GM21528 (cell line): ENCODE measurements around the gene PPP6R2.
"Not testable (repeated sequence)": the region's sequence is repeated elsewhere in the genome, so short reads cannot be mapped to it uniquely, and the experiment has no call there.

ENCODE experiments used
- ATAC-seq: cut with Tn5 transposase; IDR thresholded peaks from one replicate; pipeline ENCODE4 v1.9.1; 2021; ENCODE audit warnings: mild to moderate bottlenecking, moderate library complexity; ENCODE audit not compliant: unreplicated experiment, low FRiP score

Gene PPP6R2

DNA sequence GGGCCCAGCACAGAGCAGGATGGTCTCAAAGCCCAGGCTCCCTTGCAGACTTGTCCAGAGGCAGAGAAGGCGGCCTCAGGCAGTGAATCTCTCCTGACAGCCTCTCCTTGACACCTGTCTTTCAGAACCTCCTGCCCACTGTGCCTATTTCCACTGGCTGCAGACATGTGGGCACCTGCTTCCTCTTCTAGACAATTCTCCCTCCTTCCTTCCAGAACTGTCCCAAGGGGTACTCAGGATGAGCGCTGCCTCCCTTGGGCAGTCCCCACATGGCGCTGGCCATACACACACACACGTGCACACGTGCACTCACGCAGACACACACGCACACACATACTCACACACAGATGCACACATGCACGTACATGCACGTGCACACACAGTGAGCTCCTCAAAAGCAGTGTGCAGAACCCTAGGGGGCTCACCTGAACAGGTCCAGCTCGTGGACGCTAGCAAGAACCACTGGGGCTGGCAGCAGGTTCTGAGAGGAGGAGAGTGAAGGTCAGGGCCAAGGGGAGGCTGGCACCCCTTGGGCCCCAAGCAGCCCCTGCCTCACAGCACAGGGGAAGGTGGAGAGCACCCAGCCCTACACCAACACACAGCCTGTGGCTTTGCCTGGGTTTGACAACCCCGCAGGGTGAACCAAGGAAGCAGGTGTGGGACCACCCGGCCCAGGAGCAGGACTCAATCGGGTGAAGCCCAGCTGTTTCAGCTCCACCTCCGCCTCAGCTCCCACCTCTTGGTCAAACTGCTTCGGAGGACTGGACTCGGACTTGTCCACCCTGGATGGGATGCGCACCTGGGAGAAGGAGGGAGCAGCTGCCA lies 27.6 kb upstream of the PPP6R2 start:
- ATAC-seq = no peak

DNA sequence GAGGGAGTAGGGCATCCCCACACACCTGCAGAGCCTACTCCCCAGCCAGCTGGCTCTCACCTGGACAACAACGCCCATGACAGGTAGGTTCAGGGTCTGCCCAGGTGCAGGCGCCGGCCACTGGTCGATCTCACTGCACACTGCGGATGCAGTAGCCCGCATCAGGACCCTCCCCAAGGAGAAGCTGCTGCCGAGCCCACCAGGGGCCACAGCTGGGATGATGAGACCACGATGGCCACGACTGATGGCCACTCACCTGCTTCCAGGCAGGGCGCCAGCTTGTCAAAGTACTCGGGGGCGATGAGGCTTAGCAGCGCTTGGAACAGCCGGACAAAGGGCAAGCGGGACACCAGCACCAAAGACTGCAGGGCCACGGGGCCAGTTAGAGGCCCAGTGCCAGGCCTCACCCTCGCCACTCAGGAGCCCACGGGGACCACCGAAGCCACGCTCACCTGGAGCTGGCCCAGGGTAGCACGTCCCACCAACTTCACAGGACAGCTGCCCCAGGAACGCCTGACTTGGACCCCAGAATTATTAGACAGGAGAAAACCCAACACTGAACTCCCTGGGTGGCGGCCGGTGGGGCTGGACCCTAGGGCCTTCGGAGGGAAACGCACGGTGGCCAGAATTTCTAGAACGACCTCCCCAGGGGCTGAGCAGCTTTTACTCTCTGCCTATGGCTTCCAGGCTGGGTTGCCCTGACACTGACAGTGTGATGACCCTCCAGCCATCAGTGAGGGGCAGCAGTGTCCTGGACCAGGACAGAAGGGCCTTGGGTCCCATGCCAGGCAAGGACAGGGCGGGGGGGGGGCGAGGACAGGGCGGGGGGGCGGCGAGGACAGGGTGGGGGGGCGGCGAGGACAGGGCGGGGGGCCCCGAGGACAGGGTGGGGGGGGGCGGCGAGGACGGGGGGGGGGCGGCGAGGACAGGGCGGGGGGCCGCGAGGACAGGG lies 26.7 kb upstream of the PPP6R2 start:
- ATAC-seq = no peak

DNA sequence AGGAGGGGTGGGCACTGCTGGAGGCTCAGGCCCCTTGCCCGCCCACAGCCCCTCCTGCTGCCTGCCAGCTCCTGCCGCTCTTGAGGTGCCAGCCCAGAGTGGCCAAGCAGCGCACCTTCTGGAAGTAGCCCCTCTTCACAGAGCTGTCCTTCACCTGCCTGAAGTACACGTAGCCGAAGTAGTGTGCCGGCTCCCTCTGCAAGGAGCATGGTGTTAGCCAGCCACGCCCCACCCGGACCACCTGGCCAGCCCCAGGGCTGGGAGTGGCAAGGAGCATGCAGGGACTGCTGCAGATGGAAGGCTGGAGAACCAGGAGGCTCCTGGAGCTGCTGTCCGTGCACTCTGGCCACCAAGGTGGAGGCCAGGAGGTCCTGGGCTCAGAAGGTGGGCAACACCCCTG lies 25.9 kb upstream of the PPP6R2 start:
- ATAC-seq = no peak

GRCh38 chr22:50317674-50318073 lies 25.5 kb upstream of the PPP6R2 start:
- no peak for ATAC-seq

DNA sequence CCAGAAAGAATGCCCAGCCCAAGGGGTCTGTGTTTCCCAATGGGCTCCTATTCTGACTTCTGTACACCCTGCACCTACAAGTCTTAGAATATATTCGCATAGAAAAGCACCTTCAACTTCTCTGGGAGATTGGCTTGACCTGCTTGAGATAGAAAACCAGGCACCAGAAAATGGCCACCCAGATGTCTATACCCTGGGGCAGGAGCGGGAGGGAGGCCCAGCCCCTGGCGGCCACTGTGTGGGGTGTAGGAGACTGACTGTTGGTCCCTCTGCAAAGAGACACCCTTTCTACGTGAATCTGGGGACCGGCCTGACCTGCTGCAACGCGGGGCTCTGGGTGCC lies 24.8 kb upstream of the PPP6R2 start:
- no peak for ATAC-seq

DNA sequence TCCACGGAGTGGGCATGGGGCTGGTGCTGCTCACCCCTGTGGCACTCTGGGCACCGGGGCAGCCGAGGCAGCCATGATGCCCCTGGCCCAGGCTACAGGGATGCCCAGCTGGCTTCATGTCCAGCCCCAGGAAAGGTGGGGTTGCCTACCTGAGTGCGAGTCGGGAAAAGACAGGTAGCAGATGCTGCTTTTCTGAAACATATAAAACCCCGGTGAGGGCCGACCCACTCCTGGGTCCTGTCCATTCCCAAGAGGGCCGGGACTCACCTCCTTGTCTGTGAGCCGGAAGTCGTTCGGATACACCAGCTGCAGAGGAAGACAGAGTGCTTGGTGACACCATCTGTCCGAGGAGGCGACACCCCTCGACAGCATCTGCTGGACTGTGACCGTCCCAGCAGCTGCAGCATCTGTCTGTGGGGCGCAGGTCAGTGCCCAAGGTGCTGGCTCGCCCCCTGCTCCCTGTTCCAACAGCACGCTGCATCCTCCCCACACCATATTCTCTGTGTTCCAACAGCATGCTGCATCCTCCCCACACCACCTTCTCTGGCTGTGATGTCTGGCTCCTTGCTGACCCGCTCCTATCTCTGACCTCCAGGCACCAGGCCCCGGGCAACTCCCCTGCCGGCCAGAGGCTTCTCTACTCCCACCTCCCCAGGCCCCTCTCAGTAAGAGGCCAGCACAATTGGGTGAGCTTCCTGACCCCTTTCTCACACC lies 24.3 kb upstream of the PPP6R2 start:
- ATAC-seq = no peak

DNA sequence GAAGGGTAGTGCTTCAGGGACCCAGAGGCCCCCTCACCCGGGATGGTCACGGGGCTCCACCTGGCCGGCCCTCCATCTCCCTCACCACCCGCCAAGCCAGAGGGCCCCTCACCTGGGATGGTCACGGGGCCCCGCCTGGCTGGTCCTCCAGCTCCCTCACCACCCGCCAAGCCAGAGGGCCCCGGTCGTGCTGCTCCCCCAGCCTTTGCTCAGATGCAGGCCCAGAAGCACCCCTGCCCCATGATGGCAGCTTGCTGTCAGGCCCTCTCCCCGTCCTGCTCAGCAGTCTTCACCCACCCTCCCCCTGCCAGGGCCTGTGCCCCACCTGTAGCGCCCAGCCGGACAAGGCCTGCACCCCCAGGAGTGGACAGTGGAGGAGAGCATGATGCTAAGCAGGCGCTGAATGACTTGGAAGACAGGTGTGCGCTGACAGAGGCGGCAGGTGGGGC lies 23.6 kb upstream of the PPP6R2 start:
- no peak for ATAC-seq

GRCh38 chr22:50320116-50320515 lies 23.0 kb upstream of the PPP6R2 start:
- no peak for ATAC-seq

DNA sequence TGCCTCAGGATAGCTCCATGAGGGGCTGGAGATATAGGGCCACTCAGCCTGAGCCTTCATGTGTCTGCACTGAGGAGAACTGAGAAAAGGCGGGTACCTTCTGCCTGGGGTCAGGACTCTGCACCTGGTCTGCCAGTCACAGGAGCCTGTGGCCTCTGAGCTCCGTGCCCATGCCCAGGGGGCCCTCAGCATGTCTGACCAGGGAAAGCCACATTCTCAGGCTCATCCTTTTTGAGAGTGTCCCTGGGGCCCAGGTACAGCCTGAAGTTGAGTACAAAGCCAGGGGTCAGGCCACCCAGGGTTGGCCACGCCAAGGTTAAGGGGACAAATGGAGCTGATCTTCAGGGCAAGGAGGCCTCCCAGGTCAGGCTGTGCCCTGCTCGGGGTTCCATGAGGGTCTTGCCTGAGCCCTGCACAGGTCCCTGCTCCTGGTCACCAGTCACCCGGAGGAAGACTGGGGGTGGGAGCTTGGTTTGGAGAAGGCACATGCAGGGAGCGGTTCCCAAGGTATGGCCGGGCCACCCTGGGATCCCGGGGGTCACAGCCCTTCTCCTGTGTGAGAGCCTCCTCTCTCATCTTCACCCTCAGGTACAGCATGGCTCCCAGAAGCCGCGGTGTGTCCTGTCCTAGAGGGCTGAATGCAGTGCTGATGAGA lies 22.3 kb upstream of the PPP6R2 start:
- no peak for ATAC-seq

DNA sequence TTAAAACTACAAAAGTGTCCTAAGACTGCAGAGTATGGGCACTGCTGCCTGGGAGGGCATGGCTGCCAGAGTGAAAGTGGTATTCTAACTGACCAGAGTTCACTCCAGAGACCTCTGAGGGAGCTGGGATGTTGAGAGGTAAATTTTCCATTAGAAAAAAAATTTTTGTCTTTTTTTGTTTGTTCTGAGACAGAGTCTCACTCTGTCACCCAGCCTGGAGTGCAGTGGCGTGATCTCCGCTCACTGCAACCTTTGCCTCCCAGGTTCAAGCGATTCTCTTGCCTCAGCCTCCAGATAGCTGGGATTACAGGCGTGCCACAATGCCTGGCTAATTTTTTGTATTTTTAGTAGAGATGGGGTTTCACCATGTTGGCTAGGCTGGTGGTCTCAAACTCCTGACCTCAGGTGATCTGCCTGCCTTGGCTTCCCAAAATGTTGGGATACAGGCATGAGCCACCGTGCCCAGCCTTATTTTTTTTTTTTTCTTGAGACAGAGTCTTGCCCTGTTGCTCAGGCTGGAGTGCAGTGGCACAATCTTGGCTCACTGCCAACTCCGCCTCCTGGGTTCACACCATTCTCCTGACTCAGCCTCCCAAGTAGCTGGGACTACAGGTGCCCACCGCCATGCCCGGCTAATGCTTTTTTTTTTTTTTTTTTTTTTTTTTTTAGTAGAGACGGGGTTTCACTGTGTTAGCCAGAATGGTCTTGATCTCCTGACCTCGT lies 20.6 kb upstream of the PPP6R2 start:
- ATAC-seq = not testable (repeated sequence)

- no peak for ATAC-seq
Observed at GRCh38 chr22:50323900-50324299, 19.2 kb upstream of the PPP6R2 start.

GRCh38 chr22:50325444-50326224 lies 17.5 kb upstream of the PPP6R2 start:
- no peak for ATAC-seq

DNA sequence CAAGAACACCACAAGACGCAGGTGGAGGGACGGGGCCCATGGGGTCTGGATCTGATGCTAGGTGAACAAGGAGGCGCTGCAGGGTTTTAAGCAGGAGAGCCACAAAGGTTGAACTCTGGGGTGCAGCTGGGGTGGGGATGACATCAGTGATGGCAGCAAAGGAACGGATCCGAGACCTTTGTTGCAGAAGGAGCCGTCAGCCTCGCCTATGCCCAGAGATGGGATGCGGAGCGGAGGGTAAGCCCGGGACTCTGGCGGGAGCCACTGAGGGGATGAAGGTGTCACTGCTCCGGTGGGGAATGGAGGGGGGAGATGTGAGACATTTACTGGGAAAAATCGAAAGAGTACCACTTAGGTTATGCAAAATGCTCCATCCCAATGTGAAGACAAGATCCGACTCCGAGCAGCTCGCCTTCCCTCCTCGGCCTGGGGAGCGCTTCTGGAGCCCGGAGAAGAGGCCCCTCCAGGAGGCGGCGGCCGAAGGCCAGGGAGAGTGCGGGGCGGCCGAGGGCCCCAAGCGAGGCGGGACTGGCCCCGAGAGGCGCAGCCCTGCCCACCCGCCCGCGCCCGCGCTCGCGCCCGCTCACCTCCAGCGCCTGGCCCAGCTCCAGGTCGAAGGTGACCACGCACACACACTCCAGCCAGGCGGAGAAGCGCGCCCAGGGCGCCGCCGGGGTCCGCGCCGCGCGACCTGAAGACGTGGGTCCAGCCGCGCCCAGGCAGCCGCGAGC lies 16.7 kb upstream of the PPP6R2 start:
- ATAC-seq = no peak

GRCh38 chr22:50326956-50327710 lies 16.0 kb upstream of the PPP6R2 start, which contains the start of gene DENND6B:
DENND6B (minus strand) TSS chr22:50327012; CDS start chr22:50326988, 24 bp downstream.
- ATAC-seq = peak; percentile 58

GRCh38 chr22:50327711-50328019 lies 15.5 kb upstream of the PPP6R2 start:
- no peak for ATAC-seq

GRCh38 chr22:50329236-50329635 lies 13.9 kb upstream of the PPP6R2 start:
- ATAC-seq = no peak

DNA sequence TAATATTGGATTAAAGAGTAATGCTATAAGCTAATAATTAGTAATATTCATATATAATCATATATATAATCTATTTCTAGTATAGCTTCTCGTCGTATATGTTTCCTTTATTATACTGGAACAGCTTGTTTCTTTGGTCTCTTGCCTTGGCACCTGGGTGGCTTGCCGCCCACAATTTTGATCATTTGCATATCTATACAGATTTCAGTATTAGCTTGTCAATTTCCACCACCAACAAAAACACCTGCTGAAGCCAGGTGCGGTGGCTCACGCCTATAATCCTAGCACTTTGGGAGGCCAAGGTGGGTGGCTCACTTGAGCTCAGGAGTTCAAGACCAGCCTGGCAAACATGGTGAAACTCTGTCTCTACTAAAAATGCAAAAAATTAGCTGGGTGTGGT lies 8.7 kb upstream of the PPP6R2 start:
- ATAC-seq = not testable (repeated sequence)
